ENCODE measurements around the gene IGHMBP2. TPM values are rescaled to one million over a fixed set of nuclear protein-coding genes. Genes with fewer than 3 reads are reported as not detected.

The IGHMBP2 gene
- total RNA-seq, 1 donor from 2014 or later, result 8.7 TPM

DNA sequence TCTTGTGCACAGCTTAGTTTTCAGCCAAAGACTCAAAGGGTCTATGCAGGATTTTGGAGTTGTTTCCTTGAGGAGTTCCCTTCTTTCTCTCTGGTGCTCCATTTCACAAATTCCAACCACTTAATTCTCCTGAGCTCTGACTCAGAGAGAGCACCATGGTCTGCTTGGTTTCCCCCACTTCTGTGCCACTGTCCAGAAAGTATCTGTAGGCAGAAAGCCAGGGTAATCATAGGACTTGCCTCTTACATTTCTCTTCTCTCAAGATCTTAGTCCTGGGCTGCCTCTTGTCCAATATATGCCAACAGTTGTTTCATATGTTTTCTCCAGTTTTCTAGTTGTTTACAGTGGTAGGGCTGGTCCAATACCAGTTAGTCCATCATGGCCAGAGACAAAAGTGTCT lies 83.5 kb downstream of the IGHMBP2 start:
- H3K27me3 ChIP-seq (ENCODE audit: control insufficient read depth, insufficient read depth, low read length), result no peaks in the 10 kb centered on the region
- TF ChIP-seq, protein P1, sequence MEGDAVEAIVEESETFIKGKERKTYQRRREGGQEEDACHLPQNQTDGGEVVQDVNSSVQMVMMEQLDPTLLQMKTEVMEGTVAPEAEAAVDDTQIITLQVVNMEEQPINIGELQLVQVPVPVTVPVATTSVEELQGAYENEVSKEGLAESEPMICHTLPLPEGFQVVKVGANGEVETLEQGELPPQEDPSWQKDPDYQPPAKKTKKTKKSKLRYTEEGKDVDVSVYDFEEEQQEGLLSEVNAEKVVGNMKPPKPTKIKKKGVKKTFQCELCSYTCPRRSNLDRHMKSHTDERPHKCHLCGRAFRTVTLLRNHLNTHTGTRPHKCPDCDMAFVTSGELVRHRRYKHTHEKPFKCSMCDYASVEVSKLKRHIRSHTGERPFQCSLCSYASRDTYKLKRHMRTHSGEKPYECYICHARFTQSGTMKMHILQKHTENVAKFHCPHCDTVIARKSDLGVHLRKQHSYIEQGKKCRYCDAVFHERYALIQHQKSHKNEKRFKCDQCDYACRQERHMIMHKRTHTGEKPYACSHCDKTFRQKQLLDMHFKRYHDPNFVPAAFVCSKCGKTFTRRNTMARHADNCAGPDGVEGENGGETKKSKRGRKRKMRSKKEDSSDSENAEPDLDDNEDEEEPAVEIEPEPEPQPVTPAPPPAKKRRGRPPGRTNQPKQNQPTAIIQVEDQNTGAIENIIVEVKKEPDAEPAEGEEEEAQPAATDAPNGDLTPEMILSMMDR (IDR thresholded peaks at IDR 0.05; ENCODE audit: insufficient read depth, low read length, severe bottlenecking), result no peak
- no peaks in the 10 kb centered on the region for H3K36me3 ChIP-seq (ENCODE audit: control insufficient read depth, insufficient read depth, low read length)
- H3K4me3 ChIP-seq (ENCODE audit: low read depth, low read length), result no peak overlapping the region
- no peak for FAIRE-seq
- DNase-seq (ENCODE audit: low read depth), result no peak

DNA sequence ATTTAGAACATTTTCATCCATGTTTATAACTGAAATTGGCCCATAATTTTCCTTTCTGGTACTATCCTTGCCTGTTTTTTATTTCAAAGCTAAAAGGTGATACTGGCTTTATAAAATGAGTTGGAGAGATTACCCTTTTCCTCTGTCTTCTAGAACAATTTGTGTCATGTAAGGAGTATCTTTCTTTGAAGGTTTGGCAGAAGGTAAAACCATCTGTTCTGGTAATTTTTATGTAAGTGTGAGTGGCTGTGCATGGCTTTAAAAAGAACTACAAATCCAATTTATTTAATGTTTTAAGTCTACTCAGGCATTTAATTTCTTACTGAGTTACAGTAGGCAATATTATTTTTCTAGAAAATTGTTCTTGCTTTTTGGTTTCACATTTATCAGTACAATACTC lies 84.8 kb downstream of the IGHMBP2 start:
- TF ChIP-seq, protein P1 (IDR thresholded peaks at IDR 0.05; ENCODE audit: insufficient read depth, low read length, severe bottlenecking), result no peak
- Histone ChIP-seq H3K36me3 (ENCODE audit: control insufficient read depth, insufficient read depth, low read length) (no peaks in the 10 kb centered on the region), H3K4me3 (ENCODE audit: low read depth, low read length) (no peak overlapping the region), H3K27me3 (ENCODE audit: control insufficient read depth, insufficient read depth, low read length) (peaks cover 3% of the 10 kb centered on the region)
- FAIRE-seq, result no peak
- no peak for DNase-seq (ENCODE audit: low read depth)

Other genes starting within 250 kb of the IGHMBP2 start
- gene GAL, start 219.3 kb upstream of the IGHMBP2 start, total RNA-seq, result 0.53 and 0.77 TPM in 2 replicates
- gene TESMIN, start 152.4 kb upstream of the IGHMBP2 start, total RNA-seq, result 1.4 and 2.4 TPM in 2 replicates
- gene CPT1A, start 62.0 kb upstream of the IGHMBP2 start, total RNA-seq, result 29.2 and 35.3 TPM in 2 replicates
- 50.8 and 65.0 TPM in 2 replicates for gene MRPL21, start 59 bp upstream of the IGHMBP2 start, total RNA-seq
- gene MRGPRD, start 77.1 kb downstream of the IGHMBP2 start, total RNA-seq, result not detected in 2 replicates
- 0.53 TPM in 1 of 2 replicates, not detected in the other for gene MRGPRF, start 109.4 kb downstream of the IGHMBP2 start, total RNA-seq
- 4.5 and 6.5 TPM in 2 replicates for gene TPCN2, start 145.0 kb downstream of the IGHMBP2 start, total RNA-seq

Data from bronchial epithelial cell (primary cell).